Neuronal stem cell (in vitro differentiated cells): ENCODE measurements around the gene ZNF407.

Source experiments
- DNase-seq: peaks from one replicate; pipeline ENCODE4 v3.0.0-alpha.2; 2013; ENCODE audit warnings: low spot score
- H2AFZ ChIP-seq: one replicate; pipeline ENCODE4 v1.6.1; 2013; ENCODE audit warnings: mild to moderate bottlenecking, low read length, inconsistent platforms
- H2AK5ac ChIP-seq: 2 replicates; pipeline ENCODE4 v1.6.1; 2013; ENCODE audit warnings: low read depth, mild to moderate bottlenecking, inconsistent platforms, low read length, moderate library complexity, mixed read lengths
- H2BK120ac ChIP-seq: 2 replicates; pipeline ENCODE4 v1.6.1; 2013; ENCODE audit warnings: low read depth, mild to moderate bottlenecking, inconsistent platforms, low read length, moderate library complexity, mixed read lengths
- H2BK12ac ChIP-seq: one replicate; pipeline ENCODE4 v1.6.1; 2013; ENCODE audit warnings: low read length, inconsistent platforms
- H2BK15ac ChIP-seq: 2 replicates; pipeline ENCODE4 v1.6.1; 2013; ENCODE audit warnings: mild to moderate bottlenecking, low read length, inconsistent platforms, mixed read lengths
- H2BK5ac ChIP-seq: one replicate; pipeline ENCODE4 v1.6.1; 2013; ENCODE audit warnings: inconsistent platforms, mild to moderate bottlenecking, low read length, moderate library complexity
- H3K14ac ChIP-seq: one replicate; pipeline ENCODE4 v1.6.1; 2013; ENCODE audit warnings: low read length, inconsistent platforms
- H3K18ac ChIP-seq: 2 replicates; pipeline ENCODE4 v1.6.1; 2013; ENCODE audit warnings: low read length, inconsistent platforms
- H3K23ac ChIP-seq: 2 replicates; pipeline ENCODE4 v1.6.1; 2013; ENCODE audit warnings: low read depth, mild to moderate bottlenecking, mixed read lengths, low read length, inconsistent platforms; ENCODE audit not compliant: poor library complexity
- H3K27ac ChIP-seq: replicated peaks from 3 replicates; pipeline ENCODE4 v1.5.1; 2013; ENCODE audit warnings: low read length, inconsistent platforms
- H3K27me3 ChIP-seq, 3 experiments: 2 replicates each; pipeline ENCODE4 v1.6.1; 2013; ENCODE audit warnings: low read length in 3 of 3, mild to moderate bottlenecking in 2 of 3, inconsistent platforms in 1 of 3, low read depth in 1 of 3, mixed read lengths in 1 of 3, moderate library complexity in 1 of 3; ENCODE audit not compliant: control insufficient read depth in 3 of 3, insufficient read depth in 3 of 3
- H3K36me3 ChIP-seq, 2 donors: replicated peaks in 1 of 2; 2 replicates each; pipeline ENCODE4 v1.6.1; 2013; ENCODE audit warnings: low read length in 2 of 2; ENCODE audit not compliant: control insufficient read depth in 2 of 2, insufficient read depth in 2 of 2
- H3K4ac ChIP-seq: 2 replicates; pipeline ENCODE4 v1.6.1; 2013; ENCODE audit warnings: inconsistent platforms, mild to moderate bottlenecking, low read length, moderate library complexity
- H3K4me1 ChIP-seq, 2 donors: 1 replicate in 1 of 2; 2 replicates in 1 of 2; pipeline ENCODE4 v1.6.1; 2013; ENCODE audit warnings: low read length in 2 of 2, low read depth in 1 of 2; ENCODE audit not compliant: control insufficient read depth in 2 of 2, insufficient read depth in 1 of 2
- H3K4me2 ChIP-seq: one replicate; pipeline ENCODE4 v1.6.1; 2013; ENCODE audit warnings: mild to moderate bottlenecking, low read length, inconsistent platforms; ENCODE audit not compliant: insufficient read depth, poor library complexity, severe bottlenecking
- H3K4me3 ChIP-seq, 2 donors: 2 replicates each; pipeline ENCODE4 v1.5.1; 2013; ENCODE audit warnings: low read length in 2 of 2, mild to moderate bottlenecking in 2 of 2, inconsistent platforms in 1 of 2, moderate library complexity in 1 of 2
- H3K79me1 ChIP-seq: one replicate; pipeline ENCODE4 v1.6.1; 2013; ENCODE audit warnings: low read depth, mild to moderate bottlenecking, inconsistent platforms, low read length, moderate library complexity
- H3K9ac ChIP-seq: one replicate; pipeline ENCODE4 v1.6.1; 2013; ENCODE audit warnings: mild to moderate bottlenecking, low read depth, low read length, inconsistent platforms; ENCODE audit not compliant: poor library complexity
- H3K9me3 ChIP-seq, 2 donors: replicated peaks in 1 of 2; 2 replicates each; pipeline versions ENCODE3 to v1.6.1; 2013; ENCODE audit warnings: low read length in 2 of 2, mild to moderate bottlenecking in 2 of 2, inconsistent platforms in 1 of 2, low read depth in 1 of 2, mixed read lengths in 1 of 2, moderate library complexity in 1 of 2; ENCODE audit not compliant: control insufficient read depth in 2 of 2, insufficient read depth in 1 of 2
- H4K8ac ChIP-seq: one replicate; pipeline ENCODE4 v1.6.1; 2013; ENCODE audit warnings: low read depth, mild to moderate bottlenecking, inconsistent platforms, low read length, moderate library complexity
- H4K91ac ChIP-seq: one replicate; pipeline ENCODE4 v1.6.1; 2013; ENCODE audit warnings: low read length, low read depth, mild to moderate bottlenecking, inconsistent platforms; ENCODE audit not compliant: poor library complexity
- WGBS, 2 donors: extraction: QIAGEN DNeasy Blood & Tissue Kit; methylation state at CpG; one replicate each; pipeline ENCODE4 v1.1.7; 2013; ENCODE audit warnings: missing lambda C conversion rate in 2 of 2, mixed read lengths in 1 of 2; ENCODE audit not compliant: insufficient read length in 2 of 2, insufficient replicate concordance in 1 of 2; ENCODE audit errors: extremely low coverage in 2 of 2; 5-methylcytosine and 5-hydroxymethylcytosine counted together

ZNF407 gene

GRCh38 chr18:74775239-74775638, 177.6 kb downstream of the ZNF407 start:
- Histone ChIP-seq H2BK5ac (no peak overlapping the region), H2BK120ac (no peak overlapping the region), H2BK12ac (no peak overlapping the region), H2AFZ (no peak overlapping the region), H3K14ac (no peak overlapping the region), H3K9ac (no peak overlapping the region), H4K91ac (no peak overlapping the region), H3K4me2 (no peak overlapping the region), H3K36me3 (no peaks in the 10 kb centered on the region), H3K23ac (no peak overlapping the region), H2BK15ac (no peak overlapping the region), H3K27ac (no peak overlapping the region), H3K4me3 (no peak overlapping the region), H3K4me1 (no peaks in the 10 kb centered on the region), H2AK5ac (no peak overlapping the region), H4K8ac (no peak overlapping the region), H3K27me3 (no peaks in the 10 kb centered on the region), H3K9me3 (no peaks in the 10 kb centered on the region), H3K18ac (no peak overlapping the region), H3K4ac (no peak overlapping the region), H3K79me1 (no peaks in the 10 kb centered on the region)
- no CpG with 5 or more reads among the region's 3 CpGs for WGBS, 2 donors
- no peak for DNase-seq

- Histone ChIP-seq H3K4me3 (no peak overlapping the region), H2BK15ac (no peak overlapping the region), H3K27me3 (no peaks in the 10 kb centered on the region), H3K14ac (no peak overlapping the region), H3K23ac (no peak overlapping the region), H3K79me1 (no peaks in the 10 kb centered on the region), H3K4ac (no peak overlapping the region), H3K9ac (no peak overlapping the region), H2BK5ac (no peak overlapping the region), H3K4me2 (no peak overlapping the region), H2BK12ac (no peak overlapping the region), H2BK120ac (no peak overlapping the region), H3K18ac (no peak overlapping the region), H2AK5ac (no peak overlapping the region), H3K36me3 (no peaks in the 10 kb centered on the region), H3K9me3 (no peaks in the 10 kb centered on the region), H2AFZ (no peak overlapping the region), H3K27ac (no peak overlapping the region), H4K91ac (no peak overlapping the region), H4K8ac (no peak overlapping the region), H3K4me1 (no peaks in the 10 kb centered on the region)
- no CpG with 5 or more reads among the region's 6 CpGs for WGBS, 2 donors
- no peak for DNase-seq
These were observed 180.6 kb downstream of the ZNF407 start for GRCh38 chr18:74778191-74778847.

- no peak overlapping the region for H2BK15ac ChIP-seq
- H3K36me3 ChIP-seq = no peaks in the 10 kb centered on the region
- no peaks in the 10 kb centered on the region for H3K4me1 ChIP-seq
- H2BK5ac ChIP-seq = no peak overlapping the region
- no peak overlapping the region for H3K9ac ChIP-seq
- no peaks in the 10 kb centered on the region for H3K79me1 ChIP-seq
- H2BK120ac ChIP-seq = no peak overlapping the region
- no peaks in the 10 kb centered on the region for H3K27me3 ChIP-seq
- no peak overlapping the region for H2AFZ ChIP-seq
- H3K27ac ChIP-seq = no peak overlapping the region
- no CpG with 5 or more reads among the region's 6 CpGs for WGBS, 2 donors
- H4K8ac ChIP-seq = no peak overlapping the region
- peaks cover 0 to 4% of the 10 kb centered on the region in 2 donors for H3K9me3 ChIP-seq
- no peak overlapping the region for H2AK5ac ChIP-seq
- H4K91ac ChIP-seq = no peak overlapping the region
- H3K18ac ChIP-seq = no peak overlapping the region
- H3K14ac ChIP-seq = no peak overlapping the region
- H3K4me2 ChIP-seq = no peak overlapping the region
- H2BK12ac ChIP-seq = no peak overlapping the region
- H3K4ac ChIP-seq = no peak overlapping the region
- no peak overlapping the region for H3K23ac ChIP-seq
- DNase-seq = no peak
- no peak overlapping the region for H3K4me3 ChIP-seq
These were observed 187.1 kb downstream of the ZNF407 start for GRCh38 chr18:74784752-74785151.

GRCh38 chr18:74785632-74786031, 188.0 kb downstream of the ZNF407 start:
- H2BK5ac ChIP-seq = no peak overlapping the region
- H3K4me1 ChIP-seq = no peaks in the 10 kb centered on the region
- H2AK5ac ChIP-seq = no peak overlapping the region
- no peak overlapping the region for H4K91ac ChIP-seq
- no peak overlapping the region for H3K27ac ChIP-seq
- no peak overlapping the region for H2BK15ac ChIP-seq
- H2BK120ac ChIP-seq = no peak overlapping the region
- no peak overlapping the region for H3K4ac ChIP-seq
- H3K9ac ChIP-seq = peak overlapping the region; percentile 56
- no peak overlapping the region for H3K4me2 ChIP-seq
- no peaks in the 10 kb centered on the region for H3K79me1 ChIP-seq
- no peak overlapping the region for H4K8ac ChIP-seq
- no peak overlapping the region for H3K4me3 ChIP-seq
- peak overlapping the region; percentile 8 for H2BK12ac ChIP-seq
- no CpG with 5 or more reads among the region's 6 CpGs for WGBS, 2 donors
- no peaks in the 10 kb centered on the region for H3K36me3 ChIP-seq
- peaks cover 0 to 4% of the 10 kb centered on the region in 2 donors for H3K9me3 ChIP-seq
- DNase-seq = no peak
- no peaks in the 10 kb centered on the region for H3K27me3 ChIP-seq
- H2AFZ ChIP-seq = no peak overlapping the region
- peak overlapping the region; percentile 90 for H3K14ac ChIP-seq
- H3K18ac ChIP-seq = no peak overlapping the region
- peak overlapping the region; percentile 29 for H3K23ac ChIP-seq
